OCI-LY7 (cell line): ENCODE data around the gene PPP1R14C. TPM values are rescaled to one million over a fixed set of nuclear protein-coding genes. Genes with fewer than 3 reads are reported as not detected.

Experiments
- BruUV-seq: library from RNA; stranded (reverse); fragments of 400-500 nt; replicated peaks from 2 replicates; lab custom pipeline; 2021; lab: Mats Ljungman, UMichigan
- CTCF ChIA-PET: fragments of 300-600 bp; sonication (Branson Sonifier 250); formaldehyde crosslinking; loops from one replicate; lab custom pipeline; 2022; ENCODE audit warnings: antibody characterized with exemption; ENCODE audit not compliant: unreplicated experiment; lab: Charles Lee
- POLR2A ChIA-PET: fragments of 300-600 bp; sonication (Branson Sonifier 250); formaldehyde crosslinking; loops from one replicate; lab custom pipeline; 2022; ENCODE audit warnings: antibody characterized with exemption; lab: Charles Lee
- DNase-seq: peaks from one replicate; pipeline ENCODE4 v3.0.0-alpha.2; 2015; ENCODE audit warnings: low spot score
- H2AFZ ChIP-seq: fragments of 200-600 bp; sonication (generic), shearing (Covaris generic); 2 replicates; pipeline ENCODE4 v1.6.1; 2014; ENCODE audit warnings: mild to moderate bottlenecking, antibody characterized with exemption, low read length, moderate library complexity
- H3K27ac ChIP-seq: fragments of 200-600 bp; sonication (generic); 2 replicates; pipeline ENCODE4 v1.5.1; 2014; ENCODE audit warnings: mixed run types, low read depth, mild to moderate bottlenecking, moderate library complexity, low read length, inconsistent platforms; ENCODE audit not compliant: poor library complexity, severe bottlenecking
- H3K36me3 ChIP-seq: fragments of 200-600 bp; sonication (generic); 2 replicates; pipeline ENCODE4 v1.6.1; 2014; ENCODE audit warnings: mild to moderate bottlenecking, antibody characterized with exemption, low read length, moderate library complexity, mixed read lengths; ENCODE audit not compliant: insufficient read depth
- H3K4me1 ChIP-seq: fragments of 200-600 bp; sonication (generic); 2 replicates; pipeline ENCODE4 v1.5.1; 2014; ENCODE audit warnings: mild to moderate bottlenecking, low read length; ENCODE audit not compliant: insufficient read depth, poor library complexity, severe bottlenecking
- H3K4me2 ChIP-seq: fragments of 200-600 bp; sonication (generic); 2 replicates; pipeline ENCODE4 v1.6.1; 2014; ENCODE audit warnings: mild to moderate bottlenecking, low read length
- H3K4me3 ChIP-seq: fragments of 200-600 bp; sonication (generic); 2 replicates; pipeline ENCODE4 v1.5.1; 2014; ENCODE audit warnings: mild to moderate bottlenecking, low read depth, low read length; ENCODE audit not compliant: poor library complexity, severe bottlenecking
- H3K79me2 ChIP-seq: fragments of 200-600 bp; sonication (generic); 2 replicates; pipeline ENCODE4 v1.6.1; 2016; ENCODE audit warnings: low read depth, mild to moderate bottlenecking, low read length, moderate library complexity, mixed read lengths; ENCODE audit not compliant: insufficient read depth
- H3K9me2 ChIP-seq: fragments of 200-600 bp; sonication (generic); 2 replicates; pipeline ENCODE4 v1.6.1; 2016; ENCODE audit warnings: mild to moderate bottlenecking, low read length, mixed read lengths; ENCODE audit not compliant: insufficient read depth
- H3K9me3 ChIP-seq: fragments of 200-600 bp; sonication (generic); 2 replicates; pipeline ENCODE4 v1.6.1; 2014; ENCODE audit warnings: mild to moderate bottlenecking, mixed run types, low read length, mixed read lengths
- H4K20me1 ChIP-seq: fragments of 200-600 bp; sonication (generic); 2 replicates; pipeline ENCODE4 v1.6.1; 2014; ENCODE audit warnings: mild to moderate bottlenecking, antibody characterized with exemption, low read length, moderate library complexity, mixed read lengths; ENCODE audit not compliant: insufficient read depth
- CTCF ChIP-seq: fragments of 200-600 bp; sonication (generic); conservative IDR thresholded peaks from 2 replicates; pipeline ENCODE4 v1.5.1; 2014; ENCODE audit warnings: mild to moderate bottlenecking, antibody characterized with exemption, low read length, moderate library complexity, mixed read lengths
- EZH2phosphoT487 ChIP-seq: fragments of 200-600 bp; sonication (generic); IDR thresholded peaks from 2 replicates; pipeline ENCODE4 v1.6.1; 2018; ENCODE audit warnings: low read depth, borderline replicate concordance, mild to moderate bottlenecking, mixed run types, antibody characterized with exemption, low read length, moderate library complexity, mixed read lengths
- intact Hi-C: fragments of 100-400 bp; cut with micrococcal nuclease; formaldehyde crosslinking; loops from one replicate; pipeline ENCODE4 v1.10.0; 2022; ENCODE audit not compliant: unreplicated experiment
- total RNA-seq, 2 experiments: library from RNA; depleted of rRNA in 1 of 2; stranded (reverse); fragments of >200 nt in 1 of 2; shearing (Covaris generic) in 1 of 2; gene quantifications; 2 replicates each; pipeline ENCODE4 v1.2.3, GENCODE V29; 2014 to 2022

Gene PPP1R14C
- total RNA-seq, 2 experiments from 2014 or later = 1.8 TPM; not detected in 1

- DNase-seq = no peak
- Histone ChIP-seq H2AFZ (no peak overlapping the region), H3K36me3 (no peaks in the 10 kb centered on the region), H3K4me3 (no peak overlapping the region), H3K9me3 (no peaks in the 10 kb centered on the region), H3K4me2 (no peak overlapping the region), H3K9me2 (no peaks in the 10 kb centered on the region), H3K79me2 (no peaks in the 10 kb centered on the region), H3K4me1 (peaks cover 13% of the 10 kb centered on the region), H4K20me1 (no peaks in the 10 kb centered on the region), H3K27ac (no peak overlapping the region)
- no TSS peak for BruUV-seq
- TF ChIP-seq CTCF = no peak
- peak; percentile 88 for TF ChIP-seq EZH2phosphoT487
- intact Hi-C loops = loop anchor here (5.0 kb wide), 1 partner anchor 43 kb away; no protein-coding TSS in a partner anchor
- ChIA-PET CTCF (no interaction called here), POLR2A (interaction anchor here (0.6 to 1.5 kb wide), 5 partner anchors 11 to 653 kb away, joined by 3 to 5 read pairs (median 3); no protein-coding TSS in a partner anchor)
Measured at GRCh38 chr6:150144294-150144868, 1.5 kb downstream of the PPP1R14C start.

- H3K9me2 ChIP-seq = no peaks in the 10 kb centered on the region
- H3K79me2 ChIP-seq = no peaks in the 10 kb centered on the region
- H3K4me3 ChIP-seq = no peak overlapping the region
- no peaks in the 10 kb centered on the region for H4K20me1 ChIP-seq
- POLR2A ChIA-PET = interaction anchor here (0.8 to 2.1 kb wide), 6 partner anchors 9 to 36 kb away, joined by 3 to 5 read pairs (median 4); no protein-coding TSS in a partner anchor
- H3K4me1 ChIP-seq = peaks cover 21% of the 10 kb centered on the region
- CTCF ChIA-PET = interaction anchor here (0.6 kb wide), 1 partner anchor 171 kb away, joined by 3 read pairs; no protein-coding TSS in a partner anchor
- DNase-seq = no peak
- TF ChIP-seq CTCF (no peak), EZH2phosphoT487 (no peak)
- BruUV-seq = no TSS peak
- no peaks in the 10 kb centered on the region for H3K36me3 ChIP-seq
- H3K4me2 ChIP-seq = no peak overlapping the region
- H3K27ac ChIP-seq = no peak overlapping the region
- H3K9me3 ChIP-seq = no peaks in the 10 kb centered on the region
- intact Hi-C loops = no loop called here
- H2AFZ ChIP-seq = no peak overlapping the region
Measured at GRCh38 chr6:150145427-150145826, 2.6 kb downstream of the PPP1R14C start.

GRCh38 chr6:150145830-150146229, 3.0 kb downstream of the PPP1R14C start:
- no peaks in the 10 kb centered on the region for H3K36me3 ChIP-seq
- H3K4me3 ChIP-seq = no peak overlapping the region
- TF ChIP-seq CTCF (no peak), EZH2phosphoT487 (no peak)
- ChIA-PET POLR2A (interaction anchor here (1.5 to 2.1 kb wide), 3 partner anchors 8 to 22 kb away, joined by 3 to 5 read pairs (median 5); no protein-coding TSS in a partner anchor), CTCF (interaction anchor here (0.6 kb wide), 2 partner anchors 23 to 170 kb away, joined by 3 read pairs; no protein-coding TSS in a partner anchor)
- no peak overlapping the region for H3K27ac ChIP-seq
- DNase-seq = no peak
- intact Hi-C loops = no loop called here
- no peaks in the 10 kb centered on the region for H3K79me2 ChIP-seq
- no peaks in the 10 kb centered on the region for H3K9me2 ChIP-seq
- BruUV-seq = no TSS peak
- no peak overlapping the region for H3K4me2 ChIP-seq
- no peak overlapping the region for H2AFZ ChIP-seq
- no peaks in the 10 kb centered on the region for H4K20me1 ChIP-seq
- peaks cover 23% of the 10 kb centered on the region for H3K4me1 ChIP-seq
- H3K9me3 ChIP-seq = no peaks in the 10 kb centered on the region
